ENCODE data around the gene CRADD. TPM values are rescaled to one million over a fixed set of nuclear protein-coding genes. Genes with fewer than 3 reads are reported as not detected.

The CRADD gene
- total and polyA plus RNA-seq, 10 of the 15 experiments (the other 5 are each of a cell fraction or from before 2014, with no cell fraction given), result 7.6 to 15.5 (median 11.7) TPM

GRCh38 chr12:93743229-93743998 lies 66.2 kb downstream of the CRADD start (continued):
- no peak for TF ChIP-seq REST (IDR thresholded peaks at IDR 0.05; ENCODE audit: low read depth, low read length)

GRCh38 chr12:93743999-93744689 lies 67.0 kb downstream of the CRADD start:
- no TSS peak for BruUV-seq (replicated peaks)
- Histone ChIP-seq H3K79me2 (ENCODE audit: control insufficient read depth, insufficient read depth, low read length) (no peaks in the 10 kb centered on the region), H3K9me3 (replicated peaks; ENCODE audit: control insufficient read depth, insufficient read depth, low read length) (no peaks in the 10 kb centered on the region; the same call in 2 of the 3 replicates), H3K27me3 (replicated peaks in 1 of 2; ENCODE audit: control insufficient read depth in 2 of 2, insufficient read depth in 2 of 2, low read length in 1 of 2) (no peaks in the 10 kb centered on the region), H4K20me1 (ENCODE audit: control insufficient read depth, insufficient read depth) (no peaks in the 10 kb centered on the region), H2AFZ (ENCODE audit: control insufficient read depth, low read depth, low read length) (no peak overlapping the region), H3K27ac (ENCODE audit: control insufficient read depth, insufficient read depth) (no peak overlapping the region), H3K9ac (ENCODE audit: control insufficient read depth, insufficient read depth, low read length) (no peak overlapping the region), H3K4me3 (no peak overlapping the region), H3K4me2 (ENCODE audit: control insufficient read depth, insufficient read depth) (no peak overlapping the region), H3K36me3 (ENCODE audit: control insufficient read depth in 2 of 2, insufficient read depth in 2 of 2, low read length in 1 of 2) (no peaks in the 10 kb centered on the region), H3K4me1 (ENCODE audit: control insufficient read depth, insufficient read depth, low read length) (no peaks in the 10 kb centered on the region)
- 96% methylated on average over 4 of the region's 4 CpGs for WGBS (ENCODE audit: insufficient coverage, insufficient replicate concordance, low lambda C conversion rate, missing lambda C conversion rate)
- intact Hi-C loops (cut with micrococcal nuclease; ENCODE audit: unreplicated experiment), result loop anchor here (2.0 kb wide), 1 partner anchor 241 kb away; no protein-coding TSS in a partner anchor
- no peak for DNase-seq (ENCODE audit: low read depth, low spot score)
- ChIA-PET POLR2A (no interaction called here), SMC1A (ENCODE audit: uncharacterized antibody, unreplicated experiment) (interaction anchor here (0.6 kb wide), 1 partner anchor 28 kb away, joined by 4 read pairs; no protein-coding TSS in a partner anchor), CTCF (interaction anchor here (0.8 kb wide), 1 partner anchor 241 kb away, joined by 3 read pairs; no protein-coding TSS in a partner anchor), RAD21 (ENCODE audit: unreplicated experiment) (no interaction called here)
- no peak for ATAC-seq
- FAIRE-seq, result no peak
- in situ Hi-C loops (cut with MboI), result loop anchor here (5.0 kb wide), 1 partner anchor 177 kb away; no protein-coding TSS in a partner anchor
- TF ChIP-seq ATF3 (IDR thresholded peaks at IDR 0.05; ENCODE audit: borderline replicate concordance, extremely low read depth, low read depth, low read length) (no peak), YY1 (IDR thresholded peaks at IDR 0.05; ENCODE audit: low read depth, low read length) (no peak), RFX5 (IDR thresholded peaks at IDR 0.05; ENCODE audit: low read depth, low read length) (no peak), KAT2A (conservative IDR thresholded peaks at IDR 0.05; ENCODE audit: control insufficient read depth, low read depth, low read length) (no peak), RBBP5 (conservative IDR thresholded peaks at IDR 0.05) (no peak), USF1 (IDR thresholded peaks at IDR 0.05; ENCODE audit: borderline replicate concordance, extremely low read length, insufficient read depth, low read depth, low read length) (no peak), ZNF622 (IDR thresholded peaks at IDR 0.05) (no peak), PML (IDR thresholded peaks at IDR 0.05; ENCODE audit: low read length) (no peak), ZNF384 (IDR thresholded peaks at IDR 0.05; ENCODE audit: borderline replicate concordance, low read depth, low read length) (no peak), TCF7 (IDR thresholded peaks at IDR 0.05; ENCODE audit: borderline replicate concordance) (no peak), CBFB (IDR thresholded peaks at IDR 0.05; ENCODE audit: low read depth) (no peak), DPF2 (IDR thresholded peaks at IDR 0.05) (no peak), CEBPB (IDR thresholded peaks at IDR 0.05; ENCODE audit: borderline replicate concordance in 1 of 2, low read depth in 2 of 2, low read length in 2 of 2) (no peak)

All from GM12878 (cell line).